COLO829 (cell line): Measurements from ENCODE around the gene C1orf74.

Experiments
- DNase-seq: peaks from one replicate; pipeline ENCODE4 v3.0.0; 2012; ENCODE audit warnings: low spot score

Gene C1orf74

GRCh38 chr1:209742409-209743144 lies 41.8 kb downstream of the C1orf74 start:
- DNase-seq = no peak

DNA sequence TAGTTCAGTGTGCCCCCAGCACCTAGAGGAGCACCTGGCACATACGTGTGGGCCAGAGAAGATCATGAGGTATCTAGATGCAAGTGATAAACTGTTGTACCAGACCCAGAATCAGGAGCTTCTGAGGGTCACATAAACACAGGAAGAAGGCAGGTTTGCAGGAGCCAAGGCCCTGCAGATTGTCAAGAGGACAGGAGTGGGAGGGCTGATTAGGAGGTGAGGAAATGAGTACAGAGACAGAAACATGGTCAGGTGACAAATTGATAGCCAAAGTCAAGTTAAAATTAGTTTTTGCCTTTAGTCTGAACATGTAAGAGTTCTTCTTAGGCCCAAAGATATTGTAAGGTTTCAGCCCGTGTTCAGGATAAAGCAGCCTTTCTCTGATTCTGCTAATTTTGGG lies 42.5 kb downstream of the C1orf74 start:
- DNase-seq = no peak

GRCh38 chr1:209741193-209741592 lies 43.2 kb downstream of the C1orf74 start:
- DNase-seq = no peak

- no peak for DNase-seq
These were observed 46.1 kb downstream of the C1orf74 start for GRCh38 chr1:209738270-209738669.

DNA sequence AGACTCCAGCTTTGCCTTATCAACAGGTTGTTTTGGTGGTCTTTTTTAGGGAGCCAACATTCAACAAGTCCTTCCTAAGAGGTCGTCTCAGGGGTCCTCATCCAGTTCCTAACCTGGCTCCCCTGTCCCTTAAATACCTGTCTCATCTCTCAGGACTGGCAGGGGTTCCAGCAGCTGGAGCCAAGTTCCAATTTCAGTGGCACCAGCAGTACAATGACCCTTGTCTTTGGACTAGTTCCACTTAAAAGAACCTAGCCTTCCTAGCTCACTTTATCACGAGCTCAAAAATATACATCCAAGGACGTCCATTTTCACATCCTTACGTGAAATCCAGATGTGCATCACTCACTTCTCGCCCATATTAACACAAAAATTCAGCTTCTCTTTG lies 47.2 kb downstream of the C1orf74 start:
- DNase-seq = no peak

DNA sequence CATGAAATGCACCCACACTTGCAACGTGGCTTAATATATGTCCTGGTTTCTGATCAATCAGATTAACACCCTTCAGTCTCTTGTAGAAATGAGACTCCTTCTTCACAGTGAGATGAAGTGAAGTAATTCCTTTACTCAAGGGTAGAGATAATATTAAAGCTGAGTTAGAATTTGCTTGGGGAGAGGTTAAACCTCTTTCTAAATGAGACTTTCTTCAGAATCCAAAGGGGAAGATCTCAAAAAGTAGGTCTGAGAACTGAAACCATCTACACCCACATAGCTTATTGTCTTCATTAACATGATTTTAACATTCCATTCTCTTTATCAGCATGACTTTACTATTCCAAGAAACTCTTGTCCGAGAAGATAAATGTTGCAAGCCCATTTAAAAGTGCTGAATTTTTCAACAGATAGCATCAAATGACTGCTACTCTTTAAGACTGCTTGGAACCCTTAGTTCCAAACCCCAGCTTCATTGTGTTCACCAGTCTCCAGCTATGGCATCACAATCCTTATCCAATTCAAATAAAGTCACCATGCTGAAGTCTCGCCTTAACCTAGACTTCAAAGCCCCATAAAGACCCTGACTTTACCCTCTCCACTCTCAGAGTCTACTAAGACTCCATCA lies 47.8 kb downstream of the C1orf74 start:
- no peak for DNase-seq

GRCh38 chr1:209733409-209734192 lies 50.8 kb downstream of the C1orf74 start:
- DNase-seq = no peak

DNA sequence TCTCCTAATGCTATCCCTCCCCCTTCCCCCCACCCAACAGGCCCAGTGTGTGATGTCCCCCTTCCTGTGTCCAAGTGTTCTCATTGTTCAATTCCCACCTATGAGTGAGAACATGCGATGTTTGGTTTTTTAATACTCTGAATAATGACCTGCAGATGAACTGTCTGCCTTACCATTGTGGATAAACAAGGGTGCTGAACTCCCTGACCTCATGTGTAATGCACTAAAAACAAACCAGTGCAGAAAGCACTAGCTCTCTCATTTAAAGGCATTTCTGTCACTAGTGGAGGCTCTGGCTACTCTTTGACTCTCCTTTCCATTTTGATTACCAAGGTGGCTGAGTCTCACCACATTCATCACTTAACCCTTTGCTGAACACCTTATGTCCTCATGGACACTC lies 51.6 kb downstream of the C1orf74 start:
- DNase-seq = no peak

- no peak for DNase-seq
These were observed 54.9 kb downstream of the C1orf74 start for GRCh38 chr1:209729436-209729835.
